Ovary (tissue), 9 donors: ENCODE results near the gene TSPEAR. TPM values are rescaled to one million over a fixed set of nuclear protein-coding genes. Genes with fewer than 3 reads are reported as not detected.
"Not testable (repeated sequence)": the region's sequence is repeated elsewhere in the genome, so short reads cannot be mapped to it uniquely, and the experiment has no call there.

Source experiments
- DNase-seq, 5 donors: peaks; one replicate each; pipeline ENCODE4 v3.0.0-alpha.2; 2019 to 2020
- H3K27ac ChIP-seq, 2 donors: fragments of 200-600 bp; one replicate each; pipeline versions ENCODE4 v1.5.1 to v1.8.0; 2019 to 2022
- H3K27me3 ChIP-seq: fragments of 200-600 bp; one replicate; pipeline ENCODE4 v1.8.0; 2022
- H3K36me3 ChIP-seq: fragments of 200-600 bp; sonication (generic); one replicate; pipeline ENCODE4 v1.5.1; 2019
- H3K4me1 ChIP-seq: one replicate; pipeline ENCODE4 v1.8.1; 2013; ENCODE audit warnings: mild to moderate bottlenecking, moderate library complexity; ENCODE audit not compliant: insufficient read depth
- H3K4me3 ChIP-seq: fragments of 200-600 bp; sonication (generic); one replicate; pipeline ENCODE4 v1.5.1; 2017
- H3K9me3 ChIP-seq, 2 donors: fragments of 200-600 bp in 1 of 2; sonication (generic) in 1 of 2; one replicate each; pipeline versions ENCODE4 v1.5.1 to v1.8.1; 2013 to 2019; ENCODE audit warnings: mild to moderate bottlenecking in 1 of 2, moderate library complexity in 1 of 2
- EP300 ChIP-seq: sonication (generic); formaldehyde crosslinking; IDR thresholded peaks from one replicate; pipeline ENCODE4 v1.6.1; 2017; ENCODE audit warnings: antibody characterized with exemption
- POLR2A ChIP-seq: fragments of 450-650 bp; IDR thresholded peaks from one replicate; pipeline ENCODE4 v1.6.1; 2017; ENCODE audit warnings: antibody characterized with exemption, mild to moderate bottlenecking, moderate library complexity
- WGBS, 3 donors: extraction: QIAGEN DNeasy Blood & Tissue Kit in 1 of 3; methylation state at CpG; one replicate each; pipeline versions ENCODE4 v1.1.5 to v1.1.7; 2013 to 2017; 5-methylcytosine and 5-hydroxymethylcytosine counted together
- intact Hi-C, 4 donors: fragments of 100-400 bp; cut with DNase I; formaldehyde crosslinking; loops; one replicate each; pipeline versions ENCODE4 v1.11.0 to v1.15.1; 2022 to 2023
- polyA plus RNA-seq, 2 donors: library from polyadenylated mRNA; stranded (reverse); fragments of 200-250 nt in 1 of 2; fragments of 350-450 nt in 1 of 2; fragmentation: Illumina TruSeq in 1 of 2; extraction: RNeasy Lipid Tissue Mini Kit (QIAGEN cat#74804) in 1 of 2; gene quantifications; one replicate each; pipeline ENCODE4 v1.2.3, GENCODE V29; 2013 to 2014
- total RNA-seq, 7 donors: library from RNA; depleted of rRNA in 2 of 7; stranded (reverse); fragments of >200 nt in 2 of 7; fragmentation: NEBNext Ultra II Directional in 3 of 7; extraction: Animal tissue kit (Norgen Biotek cat#: 25700) in 3 of 7; gene quantifications; one replicate each; pipeline versions ENCODE4 v1.1.0 to v1.2.4, GENCODE V29; 2016 to 2023
- TF ChIP-seq, protein P1 (sequence below), 3 donors: fragments of 450-650 bp in 2 of 3; fragments of 200-600 bp in 1 of 3; IDR thresholded peaks; one replicate each; pipeline versions ENCODE4 v1.5.1 to v1.8.0; 2016 to 2022; ENCODE audit warnings: antibody characterized with exemption in 3 of 3, mild to moderate bottlenecking in 1 of 3
- donor health status: DM: no; HTN: no; CAD: no; lungs with moderate emphysema.
- donor health status: DM: no; HTN: no; CAD: no.
- donor health status: Bipolar disorder and iron deficiency.
- donor health status: DM: yes; HTN: yes; CAD: no.
- donor health status: DM: no; HTN: no; CAD: no.
- donor health status: DM: yes; HTN: yes; CAD: no.

The TSPEAR gene
- total and polyA plus RNA-seq, 9 donors, result 0.07 to 0.27 (median 0.11) TPM; not detected in 4

DNA sequence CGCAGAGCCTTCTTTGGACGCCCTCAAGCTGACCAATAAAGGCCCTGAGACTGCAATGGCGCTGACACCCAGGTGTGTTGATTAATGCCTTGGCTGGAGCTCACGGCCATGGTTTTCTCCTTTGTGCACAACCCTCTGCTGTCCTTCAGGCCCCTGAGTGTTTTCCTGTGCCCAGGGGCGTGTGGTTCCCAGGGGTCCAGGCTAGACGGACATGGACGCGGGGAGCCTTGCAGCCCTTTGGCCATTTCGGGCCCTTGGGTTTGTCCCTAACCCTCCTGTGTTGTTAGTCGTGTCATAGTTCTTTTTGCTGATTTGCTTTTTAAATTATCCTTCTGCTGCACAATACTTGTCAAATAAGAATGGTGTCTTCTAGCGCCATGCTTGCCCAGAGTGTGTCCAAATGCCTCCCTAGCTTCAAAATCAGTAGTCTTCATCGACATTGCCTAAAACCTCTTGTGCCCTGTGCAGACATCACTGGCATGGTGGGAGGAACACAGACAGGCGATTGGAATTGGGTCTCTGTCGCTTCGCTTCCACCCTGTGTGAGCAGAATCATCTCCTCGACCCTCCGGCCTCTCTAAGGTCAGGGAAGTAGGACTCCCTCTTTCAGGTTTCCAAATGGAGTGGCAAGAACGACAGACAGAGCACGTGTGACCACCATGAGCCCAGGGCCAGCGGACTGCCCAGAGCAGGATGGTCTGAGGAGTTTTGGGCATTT, 135.9 kb downstream of the TSPEAR start:
- intact Hi-C loops, result no loop called here
- Histone ChIP-seq H3K27me3 (no peaks in the 10 kb centered on the region), H3K4me3 (no peak overlapping the region), H3K27ac (no peak overlapping the region), H3K4me1 (no peaks in the 10 kb centered on the region), H3K9me3 (no peaks in the 10 kb centered on the region), H3K36me3 (no peaks in the 10 kb centered on the region)
- no peak for TF ChIP-seq EP300
- no peak for TF ChIP-seq POLR2A
- TF ChIP-seq, protein P1, sequence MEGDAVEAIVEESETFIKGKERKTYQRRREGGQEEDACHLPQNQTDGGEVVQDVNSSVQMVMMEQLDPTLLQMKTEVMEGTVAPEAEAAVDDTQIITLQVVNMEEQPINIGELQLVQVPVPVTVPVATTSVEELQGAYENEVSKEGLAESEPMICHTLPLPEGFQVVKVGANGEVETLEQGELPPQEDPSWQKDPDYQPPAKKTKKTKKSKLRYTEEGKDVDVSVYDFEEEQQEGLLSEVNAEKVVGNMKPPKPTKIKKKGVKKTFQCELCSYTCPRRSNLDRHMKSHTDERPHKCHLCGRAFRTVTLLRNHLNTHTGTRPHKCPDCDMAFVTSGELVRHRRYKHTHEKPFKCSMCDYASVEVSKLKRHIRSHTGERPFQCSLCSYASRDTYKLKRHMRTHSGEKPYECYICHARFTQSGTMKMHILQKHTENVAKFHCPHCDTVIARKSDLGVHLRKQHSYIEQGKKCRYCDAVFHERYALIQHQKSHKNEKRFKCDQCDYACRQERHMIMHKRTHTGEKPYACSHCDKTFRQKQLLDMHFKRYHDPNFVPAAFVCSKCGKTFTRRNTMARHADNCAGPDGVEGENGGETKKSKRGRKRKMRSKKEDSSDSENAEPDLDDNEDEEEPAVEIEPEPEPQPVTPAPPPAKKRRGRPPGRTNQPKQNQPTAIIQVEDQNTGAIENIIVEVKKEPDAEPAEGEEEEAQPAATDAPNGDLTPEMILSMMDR (IDR thresholded peaks at IDR 0.05), result no peak
- DNase-seq, result no peak
- 78 to 86% (median 79%) methylated on average over 18 to 20 of the region's 20 CpGs for WGBS, 3 donors

DNA sequence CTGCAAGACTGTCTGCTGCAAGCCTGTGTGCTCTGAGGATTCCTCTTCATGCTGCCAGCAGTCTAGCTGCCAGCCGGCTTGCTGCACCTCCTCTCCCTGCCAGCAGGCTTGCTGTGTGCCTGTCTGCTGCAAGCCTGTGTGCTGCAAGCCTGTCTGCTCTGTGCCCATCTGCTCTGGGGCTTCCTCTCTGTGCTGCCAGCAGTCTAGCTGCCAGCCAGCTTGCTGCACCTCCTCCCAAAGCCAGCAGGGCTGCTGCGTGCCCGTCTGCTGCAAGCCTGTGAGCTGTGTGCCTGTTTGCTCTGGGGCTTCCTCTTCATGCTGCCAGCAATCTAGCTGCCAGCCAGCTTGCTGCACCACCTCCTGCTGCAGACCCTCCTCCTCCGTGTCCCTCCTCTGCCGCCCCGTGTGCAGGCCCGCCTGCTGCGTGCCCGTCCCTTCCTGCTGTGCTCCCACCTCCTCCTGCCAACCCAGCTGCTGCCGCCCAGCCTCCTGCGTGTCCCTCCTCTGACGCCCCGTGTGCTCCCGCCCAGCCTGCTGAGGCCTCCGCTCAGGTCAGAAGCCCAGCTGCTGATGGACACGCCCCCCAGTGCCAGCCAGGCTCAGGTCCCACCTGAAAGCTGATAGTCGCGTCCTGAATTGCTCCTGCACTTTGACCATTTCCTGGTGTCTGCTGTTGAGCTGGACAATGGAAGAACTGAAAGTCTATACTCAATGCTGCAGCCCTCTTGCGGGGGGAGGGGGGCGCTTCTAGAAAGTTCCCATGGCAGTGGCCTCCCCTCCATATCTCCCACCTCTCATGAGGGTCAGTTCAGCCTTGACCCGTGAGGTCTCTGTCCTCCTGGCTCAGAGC, 136.7 kb downstream of the TSPEAR start:
- 26 to 30% (median 29%) methylated on average over 20 to 21 of the region's 21 CpGs for WGBS, 3 donors
- DNase-seq, result no peak
- intact Hi-C loops, result no loop called here
- H3K9me3 ChIP-seq, result no peaks in the 10 kb centered on the region
- H3K4me3 ChIP-seq, result no peak overlapping the region
- no peaks in the 10 kb centered on the region for H3K27me3 ChIP-seq
- no peaks in the 10 kb centered on the region for H3K36me3 ChIP-seq
- no peak overlapping the region for H3K27ac ChIP-seq
- H3K4me1 ChIP-seq, result no peaks in the 10 kb centered on the region
- TF ChIP-seq POLR2A, result no peak
- no peak for TF ChIP-seq EP300
- TF ChIP-seq, protein P1 (IDR thresholded peaks at IDR 0.05), result no peak

DNA sequence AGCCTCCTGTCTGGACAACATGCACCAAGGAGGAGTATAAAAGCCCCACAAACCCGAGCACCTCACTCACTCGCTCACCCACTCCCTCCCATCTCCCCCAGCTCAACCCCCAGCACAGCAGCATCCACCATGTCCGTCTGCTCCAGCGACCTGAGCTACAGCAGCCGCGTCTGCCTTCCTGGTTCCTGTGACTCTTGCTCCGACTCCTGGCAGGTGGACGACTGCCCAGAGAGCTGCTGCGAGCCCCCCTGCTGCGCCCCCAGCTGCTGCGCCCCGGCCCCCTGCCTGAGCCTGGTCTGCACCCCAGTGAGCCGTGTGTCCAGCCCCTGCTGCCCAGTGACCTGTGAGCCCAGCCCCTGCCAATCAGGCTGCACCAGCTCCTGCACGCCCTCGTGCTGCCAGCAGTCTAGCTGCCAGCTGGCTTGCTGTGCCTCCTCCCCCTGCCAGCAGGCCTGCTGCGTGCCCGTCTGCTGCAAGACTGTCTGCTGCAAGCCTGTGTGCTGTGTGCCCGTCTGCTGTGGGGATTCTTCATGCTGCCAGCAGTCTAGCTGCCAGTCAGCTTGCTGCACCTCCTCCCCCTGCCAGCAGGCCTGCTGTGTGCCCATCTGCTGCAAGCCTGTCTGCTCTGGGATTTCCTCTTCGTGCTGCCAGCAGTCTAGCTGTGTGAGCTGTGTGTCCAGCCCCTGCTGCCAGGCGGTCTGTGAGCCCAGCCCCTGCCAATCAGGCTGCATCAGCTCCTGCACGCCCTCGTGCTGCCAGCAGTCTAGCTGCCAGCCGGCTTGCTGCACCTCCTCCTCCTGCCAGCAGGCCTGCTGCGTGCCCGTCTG, 137.5 kb downstream of the TSPEAR start, which contains the start of gene KRTAP10-4:
Gene KRTAP10-4, plus strand, starts transcription at position 100 of the 827 bp plus-strand sequence. Its CDS starts 30 bp downstream, at position 130.
- H3K9me3 ChIP-seq, H3K27ac ChIP-seq, H3K36me3 ChIP-seq, H3K4me3 ChIP-seq, H3K27me3 ChIP-seq, intact Hi-C loops, H3K4me1 ChIP-seq, DNase-seq: not testable (repeated sequence)
- 47 to 61% (median 47%) methylated on average over 13 to 22 of the region's 25 CpGs for WGBS, 3 donors

DNA sequence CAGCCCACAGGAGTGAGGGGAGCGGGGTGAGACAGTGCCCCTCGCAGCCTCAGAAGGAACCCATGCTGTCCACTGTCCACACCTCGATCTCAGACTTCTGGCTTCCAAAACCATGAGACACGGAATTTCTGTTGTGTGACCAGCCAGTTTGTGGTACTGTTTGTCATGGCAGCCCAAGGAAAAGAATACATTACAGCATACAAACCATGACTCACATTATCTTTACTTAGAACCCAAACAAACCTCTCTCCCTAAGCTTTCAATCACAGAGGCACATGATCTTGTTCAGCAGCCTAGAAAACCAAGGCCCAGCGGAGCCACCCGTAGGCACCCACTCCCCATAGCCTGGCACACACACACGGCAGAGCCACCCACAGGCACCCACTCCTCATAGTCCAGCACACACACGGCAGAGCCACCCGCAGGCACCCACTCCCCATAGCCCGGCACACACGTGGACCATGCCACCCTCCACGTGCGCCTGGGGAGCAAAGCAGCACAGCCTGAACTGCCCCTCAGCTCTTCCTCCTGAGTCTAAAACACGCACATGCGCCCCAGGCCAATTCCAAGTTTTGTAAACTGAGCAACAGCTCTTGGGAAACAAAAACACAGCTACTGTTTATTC, 138.3 kb downstream of the TSPEAR start:
- no peaks in the 10 kb centered on the region for H3K9me3 ChIP-seq
- no peaks in the 10 kb centered on the region for H3K36me3 ChIP-seq
- DNase-seq, result no peak
- TF ChIP-seq EP300, result no peak
- TF ChIP-seq POLR2A, result no peak
- TF ChIP-seq, protein P1 (IDR thresholded peaks at IDR 0.05), result no peak
- intact Hi-C loops, result no loop called here
- no peak overlapping the region for H3K27ac ChIP-seq
- WGBS, 3 donors, result 64 to 77% (median 73%) methylated on average over 15 of the region's 15 CpGs
- H3K4me3 ChIP-seq, result no peak overlapping the region
- H3K27me3 ChIP-seq, result no peaks in the 10 kb centered on the region
- no peaks in the 10 kb centered on the region for H3K4me1 ChIP-seq
